Neural progenitor cell (in vitro differentiated cells): Measurements from ENCODE around the gene URGCP.

Source experiments
- EZH2 ChIP-seq: fragments of 200-600 bp; sonication (generic); IDR thresholded peaks from 2 replicates; pipeline ENCODE4 v1.6.1; 2017; ENCODE audit warnings: antibody characterized with exemption, mild to moderate bottlenecking, moderate library complexity
- TF ChIP-seq, protein P1 (sequence below): fragments of 200-600 bp; sonication (generic); IDR thresholded peaks from 2 replicates; pipeline ENCODE4 v1.5.1; 2017; ENCODE audit warnings: antibody characterized with exemption, mild to moderate bottlenecking

DNA sequence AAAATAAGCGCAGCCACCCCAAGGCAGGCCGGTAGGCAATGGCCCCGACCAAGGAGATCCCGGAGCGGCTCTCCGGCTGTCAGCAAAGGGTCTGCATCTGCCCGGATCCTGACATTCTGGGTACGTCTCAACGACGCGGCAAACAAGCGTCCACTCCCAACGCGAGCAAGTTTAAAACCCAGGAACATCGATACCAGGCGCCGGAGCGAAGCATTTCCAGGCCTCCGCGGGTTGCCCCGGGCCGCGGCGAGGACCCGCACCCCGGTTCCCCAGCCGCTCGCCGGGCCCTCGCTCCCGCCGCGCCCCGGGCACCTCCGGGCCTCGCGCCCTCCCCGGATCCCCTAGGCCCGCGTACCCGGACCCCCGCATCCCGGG is 453 bp downstream of the URGCP start:
- TF ChIP-seq, protein P1, sequence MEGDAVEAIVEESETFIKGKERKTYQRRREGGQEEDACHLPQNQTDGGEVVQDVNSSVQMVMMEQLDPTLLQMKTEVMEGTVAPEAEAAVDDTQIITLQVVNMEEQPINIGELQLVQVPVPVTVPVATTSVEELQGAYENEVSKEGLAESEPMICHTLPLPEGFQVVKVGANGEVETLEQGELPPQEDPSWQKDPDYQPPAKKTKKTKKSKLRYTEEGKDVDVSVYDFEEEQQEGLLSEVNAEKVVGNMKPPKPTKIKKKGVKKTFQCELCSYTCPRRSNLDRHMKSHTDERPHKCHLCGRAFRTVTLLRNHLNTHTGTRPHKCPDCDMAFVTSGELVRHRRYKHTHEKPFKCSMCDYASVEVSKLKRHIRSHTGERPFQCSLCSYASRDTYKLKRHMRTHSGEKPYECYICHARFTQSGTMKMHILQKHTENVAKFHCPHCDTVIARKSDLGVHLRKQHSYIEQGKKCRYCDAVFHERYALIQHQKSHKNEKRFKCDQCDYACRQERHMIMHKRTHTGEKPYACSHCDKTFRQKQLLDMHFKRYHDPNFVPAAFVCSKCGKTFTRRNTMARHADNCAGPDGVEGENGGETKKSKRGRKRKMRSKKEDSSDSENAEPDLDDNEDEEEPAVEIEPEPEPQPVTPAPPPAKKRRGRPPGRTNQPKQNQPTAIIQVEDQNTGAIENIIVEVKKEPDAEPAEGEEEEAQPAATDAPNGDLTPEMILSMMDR, result no peak
- TF ChIP-seq EZH2, result no peak
